ENCODE results near the gene RNF121. TPM values are rescaled to one million over a fixed set of nuclear protein-coding genes. Genes with fewer than 3 reads are reported as not detected.

The RNF121 gene
- total RNA-seq, 2 experiments from 2014 or later = 29.9 to 32.8 TPM

DNA sequence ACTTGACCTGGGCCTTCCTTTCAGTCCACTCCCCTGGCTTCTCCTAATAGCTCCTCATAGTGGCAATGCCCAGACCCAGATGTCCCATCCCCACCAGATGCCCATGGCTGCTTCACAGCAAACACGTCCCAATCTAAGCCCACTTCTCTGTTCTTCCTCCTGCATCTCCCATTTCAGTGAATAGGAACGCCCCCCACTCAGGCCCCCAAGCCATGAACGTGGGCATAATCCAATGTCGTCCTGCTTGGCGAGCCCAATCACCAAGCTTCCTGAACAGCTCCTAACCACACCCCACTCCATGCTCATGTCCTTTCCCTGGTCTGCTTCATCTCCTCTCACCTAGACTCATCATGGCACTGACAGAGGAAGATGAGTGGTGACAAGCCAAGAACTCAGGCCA lies 78.7 kb downstream of the RNF121 start:
- Mint-ChIP-seq H3K36me3 (peaks cover 23% of the 10 kb centered on the region), H3K4me1 (no peaks in the 10 kb centered on the region), H3K27ac (peak overlapping the region; percentile 64), H3K27me3 (no peaks in the 10 kb centered on the region), H3K4me3 (no peak overlapping the region), H3K9me3 (no peaks in the 10 kb centered on the region)
- no peak for DNase-seq
- ATAC-seq (ENCODE audit: low read depth) = no peak
- POLR2A ChIA-PET = interaction anchor here (0.8 kb wide), 1 partner anchor 9 kb away, joined by 4 read pairs; the partner anchor contains the start of gene IL18BP

DNA sequence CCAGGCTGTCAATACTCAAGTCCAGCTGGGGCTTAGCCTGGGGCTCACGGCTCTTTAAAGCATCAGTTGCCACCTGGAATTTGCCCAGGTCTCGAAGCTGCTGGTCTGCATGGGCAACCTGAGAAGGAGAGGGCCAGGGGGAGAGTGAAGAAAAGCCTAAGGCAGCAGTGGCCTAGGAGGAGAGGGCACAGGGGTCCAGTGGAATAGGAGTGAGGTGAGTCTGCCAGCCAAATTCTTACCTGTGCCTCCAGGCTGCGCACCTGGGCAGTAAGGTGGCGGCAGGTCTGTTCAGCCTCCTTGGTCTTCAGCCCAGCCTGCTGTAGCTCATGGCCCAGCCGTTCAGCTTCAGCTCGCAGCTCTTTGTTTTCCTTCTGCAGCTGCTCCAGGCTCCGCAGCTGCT lies 79.9 kb downstream of the RNF121 start:
- Mint-ChIP-seq H3K27me3 (no peaks in the 10 kb centered on the region), H3K4me3 (no peak overlapping the region), H3K4me1 (no peaks in the 10 kb centered on the region), H3K9me3 (no peaks in the 10 kb centered on the region), H3K27ac (no peak overlapping the region), H3K36me3 (peaks cover 26% of the 10 kb centered on the region)
- no peak for DNase-seq
- no peak for ATAC-seq (ENCODE audit: low read depth)
- POLR2A ChIA-PET = interaction anchor here (0.6 kb wide), 1 partner anchor 17 kb away, joined by 3 read pairs; no protein-coding TSS in a partner anchor

DNA sequence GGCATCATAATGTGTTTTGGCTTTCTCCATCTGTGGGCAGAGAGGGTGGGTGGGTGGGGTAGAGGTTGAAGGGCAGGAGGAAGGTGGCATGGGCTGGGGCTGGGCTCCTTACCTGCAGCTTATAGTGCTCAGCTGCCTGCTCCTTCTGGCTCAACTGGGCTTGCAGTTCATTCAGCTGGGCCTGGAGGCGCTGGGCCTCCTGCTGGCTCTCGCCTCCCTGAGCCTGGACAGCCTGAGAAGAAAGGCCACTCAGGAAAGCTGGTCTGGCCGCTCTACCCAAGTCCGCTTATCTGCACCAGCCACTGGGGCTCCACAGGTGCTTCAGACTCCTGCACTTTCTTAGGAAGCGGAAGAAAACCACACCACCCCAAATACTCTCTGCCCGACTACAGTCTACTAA lies 80.3 kb downstream of the RNF121 start:
- Mint-ChIP-seq H3K4me3 (no peak overlapping the region), H3K36me3 (peaks cover 29% of the 10 kb centered on the region), H3K27ac (no peak overlapping the region), H3K4me1 (no peaks in the 10 kb centered on the region), H3K27me3 (no peaks in the 10 kb centered on the region), H3K9me3 (no peaks in the 10 kb centered on the region)
- POLR2A ChIA-PET = no interaction called here
- DNase-seq = no peak
- ATAC-seq (ENCODE audit: low read depth) = no peak

DNA sequence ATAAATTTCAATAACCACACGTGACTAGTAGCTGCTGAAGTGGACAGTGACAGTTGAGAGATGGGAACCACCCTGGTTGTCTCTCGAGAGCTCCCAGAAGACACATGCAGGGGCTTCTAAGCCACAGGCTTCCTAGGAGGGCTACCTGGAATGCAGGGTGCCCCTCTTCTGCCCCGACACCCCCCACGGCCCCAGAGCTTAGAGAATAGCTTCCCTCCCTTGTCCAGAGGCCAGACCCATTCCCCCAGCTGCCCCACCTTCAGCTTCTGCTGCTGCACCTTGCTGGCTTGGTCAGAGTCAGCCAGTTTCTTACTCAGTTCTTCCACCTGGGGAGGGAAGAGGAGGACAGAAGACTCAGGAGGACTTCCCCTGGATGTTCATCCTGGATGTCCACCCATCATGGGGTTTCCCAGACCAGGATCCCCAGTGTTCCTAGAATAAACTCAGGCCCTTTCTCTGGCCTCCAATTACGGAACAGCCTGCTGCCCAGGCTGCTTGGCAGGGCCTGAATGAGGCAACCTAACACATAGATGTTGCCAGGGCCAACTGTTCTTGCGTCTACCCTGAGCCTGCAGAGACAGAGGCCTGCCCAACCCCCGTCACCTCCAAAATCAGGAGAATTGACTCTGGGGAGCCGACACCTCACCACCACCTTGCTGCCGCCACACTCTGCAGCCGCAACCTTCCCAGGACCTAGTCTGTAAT lies 81.8 kb downstream of the RNF121 start:
- peaks cover 35% of the 10 kb centered on the region for H3K36me3 Mint-ChIP-seq
- DNase-seq (no peak), ATAC-seq (ENCODE audit: low read depth) (no peak)

DNA sequence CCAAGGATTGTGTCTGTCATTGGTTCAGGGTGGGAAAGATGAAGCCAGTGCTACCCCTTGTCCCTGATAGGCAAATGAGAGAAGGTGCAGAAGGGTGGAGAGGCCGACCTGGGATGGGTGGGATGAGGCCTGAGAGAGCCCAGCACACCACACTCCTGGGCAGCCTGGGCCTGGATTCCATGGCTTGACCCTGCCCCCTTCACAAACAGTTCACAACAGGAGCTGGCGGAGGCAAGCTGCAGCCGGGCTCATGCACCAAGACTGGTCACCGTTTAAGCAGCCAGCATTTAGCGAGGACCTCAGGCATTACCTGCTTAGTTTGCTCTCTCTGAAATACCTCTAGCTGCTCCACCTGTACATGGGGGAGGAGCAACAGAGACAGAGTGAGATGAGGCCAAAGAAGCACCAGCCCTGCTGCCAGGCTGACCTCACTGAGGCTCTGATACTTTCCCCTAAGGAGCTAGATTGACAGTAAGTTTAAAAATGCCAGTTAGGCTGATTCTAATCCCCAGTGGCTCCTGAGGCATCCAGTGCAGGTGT lies 83.3 kb downstream of the RNF121 start:
- no peak for DNase-seq
- POLR2A ChIA-PET = interaction anchor here (1.0 kb wide), 1 partner anchor 13 kb away, joined by 3 read pairs; the partner anchor contains the start of gene IL18BP
- Mint-ChIP-seq H3K27me3 (no peaks in the 10 kb centered on the region), H3K4me1 (no peaks in the 10 kb centered on the region), H3K4me3 (no peak overlapping the region), H3K27ac (no peak overlapping the region), H3K36me3 (peaks cover 33% of the 10 kb centered on the region), H3K9me3 (no peaks in the 10 kb centered on the region)
- no peak for ATAC-seq (ENCODE audit: low read depth)

More for the DNA sequence above, 81.8 kb downstream of the RNF121 start:
- Mint-ChIP-seq H3K27ac (no peak overlapping the region), H3K9me3 (no peaks in the 10 kb centered on the region), H3K4me3 (no peak overlapping the region), H3K4me1 (no peaks in the 10 kb centered on the region), H3K27me3 (no peaks in the 10 kb centered on the region)
- POLR2A ChIA-PET = no interaction called here

DNA sequence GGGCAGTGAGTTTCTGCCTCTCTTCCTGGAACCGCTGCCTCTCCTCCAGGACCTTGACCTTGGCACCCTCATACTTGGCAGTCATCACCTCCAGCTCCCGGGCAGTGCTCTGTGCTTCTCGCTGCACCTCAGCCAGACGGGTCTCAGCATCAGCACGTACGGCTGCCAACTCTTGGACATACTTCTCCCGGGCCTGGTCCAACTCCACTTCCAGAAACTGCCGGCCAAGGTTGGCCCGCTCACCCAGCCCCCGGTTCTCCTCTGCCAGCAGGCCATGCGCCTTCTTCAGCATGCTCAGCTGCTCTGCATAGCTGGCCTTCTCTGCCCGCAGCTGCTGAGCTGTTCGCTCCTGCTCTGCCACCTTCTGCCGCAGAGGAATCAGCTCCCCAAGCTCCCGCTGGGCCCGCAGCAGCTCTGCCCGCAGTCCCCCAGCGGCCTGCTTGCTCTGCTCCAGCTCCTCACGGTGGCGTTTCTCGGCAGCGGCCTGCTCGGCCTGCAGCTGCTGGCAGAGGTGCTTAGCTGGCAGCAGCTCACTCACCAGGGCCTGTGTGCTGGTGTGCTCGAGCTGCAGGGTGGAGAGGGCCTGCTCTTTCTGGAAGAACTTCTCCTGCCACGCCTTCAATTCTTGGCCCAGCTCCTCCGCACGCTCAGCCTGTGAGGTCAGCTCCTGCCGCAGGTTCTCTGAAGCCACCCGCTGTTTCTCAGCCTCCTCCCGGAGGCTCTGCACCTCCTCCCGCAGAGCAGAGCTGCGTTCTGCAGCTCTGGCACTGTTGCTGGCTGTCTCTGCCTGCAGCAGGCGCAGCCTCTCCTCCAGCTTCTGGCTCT lies 84.3 kb downstream of the RNF121 start:
- no peak overlapping the region for H3K4me3 Mint-ChIP-seq
- H3K27me3 Mint-ChIP-seq = no peaks in the 10 kb centered on the region
- peak overlapping the region; percentile 30 for H3K27ac Mint-ChIP-seq
- DNase-seq (no peak), ATAC-seq (ENCODE audit: low read depth) (no peak)
- H3K4me1 Mint-ChIP-seq = no peaks in the 10 kb centered on the region
- no peaks in the 10 kb centered on the region for H3K9me3 Mint-ChIP-seq
- POLR2A ChIA-PET = interaction anchor here (1.0 kb wide), 1 partner anchor 14 kb away, joined by 3 read pairs; the partner anchor contains the start of gene IL18BP
- peaks cover 28% of the 10 kb centered on the region for H3K36me3 Mint-ChIP-seq

DNA sequence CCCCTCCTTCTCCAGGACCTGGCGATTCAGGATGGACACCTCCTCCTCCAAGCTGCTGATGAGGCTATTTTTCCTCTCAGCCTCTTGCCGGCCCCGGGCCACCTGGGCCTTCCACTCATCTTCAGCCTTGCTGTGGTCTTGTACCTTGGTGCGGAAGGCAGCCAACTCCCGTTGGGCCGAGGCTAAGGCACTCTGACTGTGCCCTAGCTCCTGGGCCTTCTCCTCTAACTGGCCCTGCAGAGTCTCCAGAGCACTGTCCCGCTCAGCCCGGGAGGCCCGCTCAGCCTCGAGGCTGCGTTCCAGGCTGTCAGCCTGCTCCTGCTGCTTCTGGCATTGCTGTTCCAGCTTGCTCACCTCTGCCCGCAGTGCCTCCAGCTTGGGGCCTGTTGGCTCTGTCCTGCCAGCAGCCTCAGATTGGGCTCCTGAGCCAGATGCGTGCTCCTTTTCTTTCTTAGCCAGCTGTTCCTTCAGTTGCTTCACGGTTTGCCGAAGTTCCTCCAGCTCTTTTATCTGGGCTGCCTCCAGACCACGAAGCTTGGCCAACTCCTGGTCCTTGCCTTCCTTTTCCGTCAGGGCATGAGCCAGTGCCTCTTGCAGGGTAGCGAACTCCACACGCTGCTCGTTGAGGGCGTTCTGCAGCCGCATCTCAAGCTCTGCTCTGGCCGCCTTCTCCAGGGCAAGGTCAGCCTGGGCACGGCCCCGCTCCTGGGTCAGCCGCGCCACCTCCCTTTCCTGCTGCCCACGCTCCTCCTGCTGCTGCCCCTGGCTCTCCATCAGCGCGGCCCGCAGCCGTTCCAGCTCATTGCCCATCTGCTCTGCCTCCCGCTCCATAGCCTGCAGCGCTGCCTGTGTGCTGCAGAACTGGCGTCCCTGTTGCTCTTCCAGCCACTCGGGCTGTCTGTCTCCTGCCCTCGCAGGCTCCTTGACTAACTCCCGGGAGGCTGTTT lies 85.2 kb downstream of the RNF121 start:
- Mint-ChIP-seq H3K9me3 (no peaks in the 10 kb centered on the region), H3K27ac (no peak overlapping the region), H3K4me3 (no peak overlapping the region), H3K27me3 (no peaks in the 10 kb centered on the region), H3K36me3 (peaks cover 34% of the 10 kb centered on the region), H3K4me1 (no peaks in the 10 kb centered on the region)
- ATAC-seq (ENCODE audit: low read depth) (no peak), DNase-seq (no peak)
- POLR2A ChIA-PET = no interaction called here

DNA sequence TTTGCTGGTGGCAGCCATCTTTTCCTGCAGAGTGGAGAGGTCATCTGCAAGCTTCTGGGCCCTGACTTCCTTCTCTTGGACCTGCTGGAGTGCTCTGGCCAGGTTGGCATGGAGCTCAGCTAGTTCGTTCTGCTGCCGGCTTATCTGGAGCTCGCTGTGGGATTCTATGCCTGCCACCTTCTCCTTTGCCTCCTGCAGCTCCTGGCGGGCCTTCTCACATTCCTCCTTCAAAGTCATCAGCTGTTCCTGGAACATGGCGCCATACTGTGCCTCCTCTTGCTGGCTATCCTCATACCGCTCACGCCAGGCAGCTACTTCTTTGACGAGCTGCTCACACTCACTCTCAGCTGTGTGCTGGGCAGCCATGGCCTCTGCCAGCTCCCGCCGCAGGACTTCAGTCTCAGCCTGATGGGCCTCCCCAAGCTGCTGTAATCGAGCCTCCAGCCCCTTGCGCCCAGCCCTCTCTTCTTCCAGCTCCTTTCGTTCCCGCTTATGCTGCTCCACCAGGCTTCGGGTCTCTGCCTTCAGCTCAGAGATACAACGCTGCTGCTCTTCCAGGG lies 86.0 kb downstream of the RNF121 start:
- DNase-seq = no peak
- no peaks in the 10 kb centered on the region for H3K4me1 Mint-ChIP-seq
- POLR2A ChIA-PET = interaction anchor here (1.1 kb wide), 1 partner anchor 16 kb away, joined by 3 read pairs; the partner anchor contains the start of gene IL18BP
- H3K27ac Mint-ChIP-seq = no peak overlapping the region
- peaks cover 34% of the 10 kb centered on the region for H3K36me3 Mint-ChIP-seq
- H3K4me3 Mint-ChIP-seq = no peak overlapping the region
- ATAC-seq (ENCODE audit: low read depth) = no peak
- H3K27me3 Mint-ChIP-seq = no peaks in the 10 kb centered on the region
- H3K9me3 Mint-ChIP-seq = no peaks in the 10 kb centered on the region

DNA sequence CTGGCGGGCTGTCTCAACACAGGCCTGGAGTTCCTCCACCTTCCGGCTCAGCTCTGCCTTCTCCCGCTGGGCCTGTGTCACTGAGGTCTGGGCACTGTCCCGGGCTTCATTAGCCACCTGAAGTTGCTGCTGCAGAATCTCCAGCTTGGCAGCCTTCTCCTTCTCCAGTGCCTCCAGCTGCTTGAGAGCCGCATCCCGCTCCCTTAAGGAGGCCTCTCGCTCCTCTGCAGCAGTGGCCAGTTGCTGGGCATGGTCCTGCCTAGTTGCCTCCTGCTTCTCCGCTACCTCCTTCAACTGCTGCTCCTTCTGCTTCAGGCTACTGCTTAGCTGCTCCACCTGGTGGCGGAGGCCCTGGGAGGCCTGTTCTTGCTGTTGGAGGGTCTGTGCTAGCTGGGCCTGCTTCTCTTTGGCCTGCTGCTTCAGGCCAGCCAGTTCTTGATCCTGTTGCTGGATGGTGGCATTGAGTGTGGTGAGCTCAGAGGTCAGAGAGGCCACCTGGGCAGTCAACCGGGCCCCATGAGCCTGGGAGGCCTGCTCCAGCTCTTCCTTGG lies 86.7 kb downstream of the RNF121 start:
- no peaks in the 10 kb centered on the region for H3K9me3 Mint-ChIP-seq
- H3K36me3 Mint-ChIP-seq = peaks cover 36% of the 10 kb centered on the region
- DNase-seq (no peak), ATAC-seq (ENCODE audit: low read depth) (no peak)
- no peak overlapping the region for H3K4me3 Mint-ChIP-seq
- H3K4me1 Mint-ChIP-seq = no peaks in the 10 kb centered on the region
- peak overlapping the region; percentile 63 for H3K27ac Mint-ChIP-seq
- POLR2A ChIA-PET = interaction anchor here (1.1 kb wide), 1 partner anchor 17 kb away, joined by 3 read pairs; the partner anchor contains the start of gene IL18BP
- H3K27me3 Mint-ChIP-seq = no peaks in the 10 kb centered on the region

DNA sequence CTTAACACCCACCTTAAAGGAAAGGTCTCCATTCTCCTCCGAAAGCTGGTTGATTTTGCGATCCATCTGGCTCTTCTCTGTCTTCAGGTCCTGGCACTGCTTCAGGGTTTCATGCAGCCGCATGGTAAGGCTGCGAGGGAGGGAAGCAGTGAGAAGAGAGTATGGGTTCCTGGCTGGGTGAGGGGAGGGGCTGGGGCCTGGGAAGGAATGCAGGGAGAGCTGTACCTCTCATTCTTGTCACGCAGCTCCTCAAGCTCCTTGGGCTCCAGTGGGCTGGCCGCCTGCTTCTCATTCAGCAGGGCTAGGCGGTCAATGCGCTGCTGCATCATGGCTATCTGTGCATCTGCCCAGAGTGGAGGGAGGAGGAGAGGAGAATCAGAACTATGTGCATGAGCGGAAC lies 89.3 kb downstream of the RNF121 start:
- ATAC-seq (ENCODE audit: low read depth) (no peak), DNase-seq (no peak)
- Mint-ChIP-seq H3K27ac (no peak overlapping the region), H3K4me1 (no peaks in the 10 kb centered on the region), H3K36me3 (peaks cover 40% of the 10 kb centered on the region), H3K4me3 (no peak overlapping the region), H3K9me3 (no peaks in the 10 kb centered on the region), H3K27me3 (no peaks in the 10 kb centered on the region)
- POLR2A ChIA-PET = no interaction called here

DNA sequence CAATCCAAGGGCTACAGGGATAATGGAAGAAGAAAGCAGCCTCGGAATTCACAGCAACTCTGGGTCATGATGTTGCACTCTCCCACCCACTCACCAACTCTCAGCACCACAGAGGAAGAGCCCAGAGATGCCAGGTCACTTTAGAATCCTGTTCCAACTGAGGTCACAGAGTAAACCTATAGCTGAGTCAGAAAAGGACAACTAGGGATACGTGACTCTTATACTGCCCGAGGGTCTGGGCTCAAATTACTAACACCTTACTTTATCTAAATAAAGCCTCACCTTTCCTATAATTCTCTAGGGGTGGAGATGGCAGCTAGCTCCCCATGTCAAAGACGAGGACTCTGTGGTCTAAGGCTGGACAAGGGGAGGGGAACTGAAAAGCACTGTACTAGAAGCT lies 94.5 kb downstream of the RNF121 start:
- Mint-ChIP-seq H3K4me1 (peaks cover 18% of the 10 kb centered on the region), H3K27ac (no peak overlapping the region), H3K4me3 (no peak overlapping the region), H3K9me3 (no peaks in the 10 kb centered on the region), H3K36me3 (peaks cover 24% of the 10 kb centered on the region), H3K27me3 (no peaks in the 10 kb centered on the region)
- ATAC-seq (ENCODE audit: low read depth) (no peak), DNase-seq (no peak)
- POLR2A ChIA-PET = no interaction called here

DNA sequence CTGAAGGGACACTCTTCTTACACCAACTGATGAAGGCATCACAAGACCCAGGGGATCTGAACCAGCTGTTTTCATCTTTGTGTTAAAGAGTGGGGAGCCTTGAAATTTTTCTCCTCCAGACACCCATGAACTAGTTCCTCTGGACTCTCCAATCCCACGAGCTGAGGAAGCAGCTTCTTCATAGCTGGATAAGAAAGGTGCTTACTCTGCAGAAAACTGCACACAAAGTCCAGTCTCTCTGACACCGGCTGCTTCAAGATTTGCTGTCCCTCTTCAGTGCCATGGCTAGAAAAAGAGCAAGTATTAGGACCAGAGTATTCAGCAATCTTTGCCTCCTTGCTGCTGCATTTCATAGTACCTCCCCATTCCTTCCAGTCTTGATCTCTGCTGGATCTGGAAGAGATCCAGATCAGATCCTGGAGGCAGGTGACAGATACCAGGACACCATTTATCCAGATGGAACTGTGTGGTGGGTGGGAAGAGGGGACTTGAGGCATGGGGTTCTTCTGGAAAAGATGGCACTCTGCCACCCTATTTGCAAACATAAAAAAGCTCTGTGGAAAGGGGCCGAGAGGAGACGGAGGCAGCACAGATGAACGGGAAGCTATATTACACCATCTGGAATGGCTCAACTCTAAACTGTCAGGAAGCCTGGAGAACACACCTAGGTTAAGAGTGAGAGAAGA lies 95.4 kb downstream of the RNF121 start:
- no peak for ATAC-seq (ENCODE audit: low read depth)
- no peak for DNase-seq
- Mint-ChIP-seq H3K9me3 (no peaks in the 10 kb centered on the region), H3K36me3 (peaks cover 25% of the 10 kb centered on the region), H3K4me1 (peaks cover 22% of the 10 kb centered on the region), H3K27me3 (no peaks in the 10 kb centered on the region), H3K27ac (peak overlapping the region; percentile 34), H3K4me3 (no peak overlapping the region)
- POLR2A ChIA-PET = interaction anchor here (0.6 kb wide), 1 partner anchor 68 kb away, joined by 4 read pairs; no protein-coding TSS in a partner anchor

Data from activated naive CD8-positive, alpha-beta T cell treated with anti-CD3 and anti-CD28 coated beads, Interleukin-2, amount 10 ng/mL, durations not matched to agents 7 days and 5 days (primary cell).